Activated CD4-positive, alpha-beta T cell treated with anti-CD3 and anti-CD28 coated beads for 24 hours (primary cell): ENCODE measurements around the gene CMTM1.
A peak's percentile ranks its signal among the peaks of the same experiment; 100 is the strongest.
"Not testable (repeated sequence)": the region's sequence is repeated elsewhere in the genome, so short reads cannot be mapped to it uniquely, and the experiment has no call there.

ENCODE experiments used
- DNase-seq, 2 donors: peaks; one replicate each; pipeline ENCODE4 v3.0.0-alpha.2; 2020; ENCODE audit warnings: low read depth in 2 of 2

The CMTM1 gene

DNA sequence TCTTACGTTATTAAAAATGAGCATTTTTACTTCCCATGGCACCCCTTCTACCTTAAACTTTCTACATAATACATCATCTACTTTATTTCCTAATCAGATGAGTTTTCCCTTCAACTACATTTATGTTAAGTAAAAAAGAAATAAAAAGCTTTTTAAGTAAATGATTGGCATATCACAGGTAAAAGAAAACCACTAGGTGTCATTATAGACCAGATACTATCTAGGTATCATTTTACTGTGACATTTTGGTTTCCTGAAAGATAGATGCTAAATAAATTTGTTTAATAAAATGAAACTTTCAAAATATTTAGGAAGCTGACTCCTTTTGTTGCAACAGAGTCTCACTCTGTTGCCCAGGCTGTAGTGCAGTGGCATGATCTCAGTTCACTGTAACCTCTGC is 3.8 kb upstream of the CMTM1 start:
- no peak for DNase-seq

DNA sequence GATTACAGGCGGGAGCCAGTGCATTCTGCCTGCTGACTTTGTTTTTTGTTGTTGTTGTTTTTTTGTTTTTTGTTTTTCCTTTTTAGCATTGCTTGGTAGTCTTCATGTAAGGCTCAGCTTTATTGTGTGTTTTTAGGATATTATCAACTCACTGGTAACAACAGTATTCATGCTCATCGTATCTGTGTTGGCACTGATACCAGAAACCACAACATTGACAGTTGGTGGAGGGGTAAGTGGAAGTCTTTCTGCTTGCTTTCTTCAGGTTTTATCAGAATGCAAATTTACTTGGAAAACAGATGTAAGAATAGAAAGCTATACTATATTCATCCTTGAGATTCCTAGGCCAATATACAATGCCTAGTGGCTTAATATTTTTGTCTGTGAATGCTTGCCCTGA is 3.3 kb upstream of the CMTM1 start:
- DNase-seq: no peak

DNA sequence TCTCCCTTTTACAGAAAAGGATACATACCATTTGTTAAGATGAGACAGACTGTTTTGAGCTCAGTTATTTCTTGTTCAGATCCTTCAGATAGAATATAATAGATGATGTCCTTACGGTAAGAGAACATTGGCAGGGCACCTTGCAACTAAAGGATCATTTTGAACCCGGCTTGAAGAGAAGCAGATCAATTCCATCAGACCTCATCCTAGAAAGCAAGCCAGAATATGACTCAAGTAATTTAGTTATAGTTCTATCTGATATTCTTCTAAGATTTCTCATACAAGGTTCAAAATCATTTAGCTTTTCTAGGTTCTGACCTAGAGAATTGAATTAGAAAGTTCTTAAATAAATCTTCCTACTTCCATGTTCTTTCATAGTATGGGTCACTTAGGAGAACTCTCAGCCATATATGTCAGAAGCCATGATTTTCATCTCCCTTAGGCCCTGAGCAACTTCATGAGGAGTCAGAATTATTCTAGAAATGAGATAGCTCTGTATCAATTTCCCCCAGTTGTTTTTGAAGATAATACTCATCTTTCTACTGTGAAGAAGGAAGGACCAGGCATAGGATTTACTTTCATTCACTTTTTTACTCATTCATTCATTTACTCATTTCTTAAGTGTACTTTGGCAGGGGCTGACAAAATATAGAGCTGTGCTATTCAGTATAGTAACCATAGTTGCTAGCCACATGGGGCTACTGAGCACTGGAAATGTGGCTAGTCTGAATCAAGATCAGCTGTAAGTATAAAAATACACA is 2.5 kb upstream of the CMTM1 start:
- DNase-seq: no peak

DNA sequence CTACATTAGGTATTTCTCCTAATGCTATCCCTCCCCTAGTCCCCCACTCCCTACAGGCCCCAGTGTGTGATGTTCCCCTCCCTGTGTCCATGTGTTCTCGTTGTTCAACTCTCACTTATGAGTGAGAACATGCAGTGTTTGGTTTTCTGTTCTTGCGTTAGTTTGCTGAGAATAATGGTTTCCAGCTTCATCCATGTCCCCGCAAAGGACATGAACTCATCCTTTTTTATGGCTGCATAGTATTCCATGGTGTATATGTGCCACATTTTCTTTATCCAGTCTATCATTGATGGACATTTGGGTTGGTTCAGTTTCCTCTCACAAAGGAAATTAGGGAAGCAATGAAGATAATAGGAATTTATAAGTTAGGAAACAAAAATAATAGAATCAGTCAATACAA is 1.0 kb downstream of the CMTM1 start:
- not testable (repeated sequence) for DNase-seq

DNA sequence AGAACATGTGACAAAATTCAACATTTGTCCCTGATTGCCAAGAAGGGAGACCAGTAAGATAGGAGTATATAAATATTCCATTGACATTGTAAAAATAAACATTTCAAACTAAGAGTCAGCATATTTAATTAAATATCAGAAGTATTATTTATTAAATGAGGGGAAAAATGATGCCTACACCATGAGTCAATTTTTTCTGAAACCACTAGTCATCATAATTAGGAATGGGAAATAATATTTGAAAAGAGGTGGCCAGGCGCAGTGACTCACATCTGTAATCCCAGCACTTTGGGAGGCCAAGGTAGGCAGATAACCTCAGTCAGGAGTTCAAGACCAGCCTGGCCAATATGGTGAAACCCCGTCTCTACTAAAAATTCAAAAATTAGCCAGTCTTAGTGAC is 2.1 kb downstream of the CMTM1 start:
- DNase-seq: no peak

DNA sequence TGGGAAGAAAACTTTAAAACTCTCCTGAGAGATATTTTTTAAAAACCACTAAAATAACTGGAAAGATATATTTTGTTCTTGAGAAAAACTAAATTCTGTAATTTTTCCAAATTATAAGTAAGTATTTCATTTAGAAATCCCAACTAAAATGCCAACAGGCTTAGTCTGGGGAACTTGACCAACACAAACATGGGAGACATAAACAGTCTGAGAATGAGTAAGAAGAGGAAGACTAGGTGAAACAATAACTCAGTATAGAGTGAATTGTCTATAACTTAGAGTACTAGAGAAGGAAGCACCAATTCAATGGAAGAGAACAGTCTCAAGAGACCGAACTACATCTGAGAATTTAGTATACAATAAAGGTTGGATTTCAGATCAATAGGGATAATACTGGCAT is 2.9 kb downstream of the CMTM1 start:
- DNase-seq: no peak

DNA sequence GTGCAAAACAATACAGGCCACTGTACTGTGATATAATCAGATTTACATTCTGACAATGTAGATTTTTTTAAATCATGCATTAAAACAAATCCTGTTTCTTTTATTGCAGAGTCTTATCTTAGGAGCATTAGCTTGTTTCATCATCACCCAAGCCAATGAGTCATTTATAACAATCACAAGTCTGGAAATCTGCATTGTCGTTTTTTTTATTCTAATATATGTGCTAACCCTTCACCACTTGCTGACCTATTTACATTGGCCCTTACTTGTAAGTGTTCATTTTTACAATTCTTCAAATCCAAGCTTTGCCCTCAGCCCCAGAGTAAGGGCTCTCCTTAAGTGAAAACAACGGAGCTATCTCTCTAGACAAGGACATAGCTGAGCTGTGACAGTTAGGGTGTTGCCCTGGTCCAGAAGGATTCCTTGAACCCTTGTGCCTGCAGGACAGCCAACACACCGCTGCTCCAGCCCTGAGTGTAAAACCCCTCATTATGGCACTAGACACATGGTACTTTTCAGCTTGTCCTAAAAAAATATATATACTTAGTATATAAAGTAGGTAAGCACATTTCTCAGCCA is 3.7 kb downstream of the CMTM1 start:
- DNase-seq: no peak

DNA sequence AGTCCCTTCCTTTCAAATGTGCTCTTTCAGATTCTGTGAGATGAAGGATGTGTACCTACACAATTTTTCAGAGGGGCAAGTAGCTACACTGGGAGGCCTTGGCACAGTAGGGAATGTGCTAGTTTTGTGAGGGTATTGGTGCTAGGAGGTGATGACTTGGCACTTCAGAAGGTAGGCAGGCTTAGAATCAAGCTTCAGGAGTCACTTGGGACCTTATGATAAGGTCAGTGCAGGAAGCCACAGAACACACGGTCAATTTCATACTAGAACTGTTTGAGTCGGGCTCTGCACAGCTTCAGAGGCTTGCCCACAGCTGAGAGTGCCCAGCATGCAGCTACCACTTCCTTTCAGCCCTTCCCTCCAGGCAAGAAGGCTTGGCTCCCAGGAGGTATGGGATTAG is 6.1 kb downstream of the CMTM1 start:
- DNase-seq: no peak

DNA sequence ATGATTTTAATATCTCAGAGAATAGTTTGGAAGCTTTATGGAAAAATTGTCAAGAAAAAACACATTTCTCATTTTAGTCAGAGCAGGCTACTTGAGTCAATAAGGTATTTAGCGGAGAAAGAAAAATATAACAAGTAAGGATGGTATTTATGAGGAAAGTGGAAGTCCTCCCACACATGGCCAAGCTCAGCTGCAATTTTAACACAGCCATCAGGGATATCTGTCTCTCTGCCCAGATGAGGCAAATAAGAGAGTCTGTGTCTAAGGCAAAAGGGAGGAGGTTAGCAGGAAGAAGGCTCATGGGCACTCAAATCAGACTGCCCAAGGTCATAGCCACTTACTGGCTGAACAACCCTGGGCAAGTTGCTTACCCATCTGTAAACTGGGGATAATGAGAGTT is 7.8 kb downstream of the CMTM1 start:
- no peak for DNase-seq

DNA sequence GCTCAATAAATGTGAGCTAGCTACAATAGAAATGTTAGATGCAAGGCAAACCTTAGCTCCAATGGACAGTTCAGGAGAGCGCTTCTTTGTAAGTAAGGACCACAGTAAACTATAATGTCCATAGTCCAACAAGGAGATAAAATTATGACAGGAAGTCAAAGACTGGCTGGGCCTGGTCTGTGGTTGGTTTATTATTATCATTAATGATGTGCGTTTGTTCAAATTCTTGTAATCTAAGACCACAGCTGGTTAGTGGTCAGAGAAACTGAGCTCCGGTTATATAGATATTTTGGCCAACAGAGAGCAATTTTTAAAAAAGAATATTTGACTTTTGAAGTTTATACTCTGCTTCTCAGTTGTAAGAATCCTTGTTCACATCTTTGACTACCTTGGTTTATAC is 8.3 kb downstream of the CMTM1 start:
- no peak for DNase-seq

DNA sequence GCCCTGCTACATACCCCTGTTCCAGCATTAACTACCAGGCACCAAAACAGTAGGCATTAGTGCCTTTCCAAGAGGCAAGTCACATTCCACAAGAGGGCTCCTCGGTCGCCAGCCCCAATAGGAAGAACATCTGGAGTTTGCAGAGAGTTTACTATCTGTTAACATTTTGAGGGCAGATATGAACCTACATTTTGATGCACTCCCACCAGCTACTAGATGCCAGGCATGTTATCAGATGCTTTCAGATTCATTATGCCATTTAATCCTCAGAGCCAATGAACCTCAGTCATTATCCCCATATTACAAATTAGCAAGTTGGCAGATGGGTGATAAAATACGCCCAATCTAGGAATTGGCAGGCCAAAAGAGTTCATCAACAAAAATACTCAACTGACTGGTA is 8.8 kb downstream of the CMTM1 start:
- DNase-seq: no peak

DNA sequence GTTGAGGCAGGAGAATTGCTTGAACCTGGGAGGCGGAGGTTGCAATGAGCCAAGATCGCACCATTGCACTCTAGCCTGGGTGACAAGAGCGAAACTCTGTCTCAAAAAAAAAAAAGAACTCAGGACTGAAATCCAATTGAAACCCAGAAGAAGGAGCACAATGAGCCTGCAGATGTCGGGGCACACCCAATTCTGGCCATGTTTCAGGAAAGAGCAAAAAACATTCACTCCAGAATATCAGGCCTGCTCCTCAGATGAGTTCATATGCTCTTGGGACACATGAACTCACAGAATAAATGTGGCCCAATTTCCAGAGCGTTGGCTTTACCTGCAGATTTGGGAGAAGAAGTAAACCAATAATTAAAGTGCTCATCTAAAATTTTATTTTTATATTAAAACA is 10.1 kb downstream of the CMTM1 start:
- DNase-seq: no peak

DNA sequence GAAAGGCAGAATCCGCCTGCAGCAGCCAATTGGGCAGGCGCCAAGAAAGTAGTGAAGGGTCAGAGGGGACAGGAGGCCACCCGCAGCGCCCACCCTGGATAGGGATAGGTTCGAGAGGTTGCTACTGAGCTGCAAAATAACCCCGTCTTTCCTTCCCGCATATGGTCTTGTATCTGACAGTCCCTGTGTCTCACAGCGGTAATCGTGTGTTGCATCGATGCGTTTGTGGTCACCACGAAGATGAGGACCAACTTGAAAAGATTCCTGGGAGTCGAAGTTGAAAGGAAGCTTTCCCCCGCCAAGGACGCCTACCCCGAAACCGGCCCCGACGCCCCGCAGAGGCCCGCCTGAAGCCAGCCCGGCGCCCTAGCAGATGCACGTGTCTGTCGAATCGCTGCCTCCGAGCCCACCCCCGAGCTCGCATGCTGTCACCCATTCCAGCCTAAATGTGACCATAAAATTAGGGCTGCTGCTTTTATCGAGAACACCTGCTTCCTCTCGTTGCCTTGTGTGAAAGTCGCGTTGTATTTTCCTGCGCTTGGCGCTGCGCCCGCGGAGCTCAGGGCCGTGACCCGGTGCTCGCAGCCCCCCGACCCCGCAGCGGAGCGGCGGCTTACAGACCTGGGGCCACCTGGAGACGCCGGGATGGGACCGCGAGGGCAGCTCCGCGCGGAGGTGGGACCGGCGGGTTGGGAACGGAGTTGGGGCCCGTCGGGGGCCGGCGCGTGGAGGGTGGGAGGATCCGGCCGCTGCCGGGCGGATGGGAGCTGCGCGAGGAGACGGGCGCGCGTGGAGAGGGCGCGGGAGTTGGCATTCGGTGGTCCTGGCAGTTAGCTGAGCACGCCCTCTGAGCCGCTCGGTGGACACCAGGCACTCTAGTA is 12.7 kb downstream of the CMTM1 start, which contains the start of gene CMTM2:
CMTM2 (plus strand) TSS at position 813 of the 881 bp plus-strand sequence. CDS start 145 bp downstream, outside the sequence.
- DNase-seq: no peak

DNA sequence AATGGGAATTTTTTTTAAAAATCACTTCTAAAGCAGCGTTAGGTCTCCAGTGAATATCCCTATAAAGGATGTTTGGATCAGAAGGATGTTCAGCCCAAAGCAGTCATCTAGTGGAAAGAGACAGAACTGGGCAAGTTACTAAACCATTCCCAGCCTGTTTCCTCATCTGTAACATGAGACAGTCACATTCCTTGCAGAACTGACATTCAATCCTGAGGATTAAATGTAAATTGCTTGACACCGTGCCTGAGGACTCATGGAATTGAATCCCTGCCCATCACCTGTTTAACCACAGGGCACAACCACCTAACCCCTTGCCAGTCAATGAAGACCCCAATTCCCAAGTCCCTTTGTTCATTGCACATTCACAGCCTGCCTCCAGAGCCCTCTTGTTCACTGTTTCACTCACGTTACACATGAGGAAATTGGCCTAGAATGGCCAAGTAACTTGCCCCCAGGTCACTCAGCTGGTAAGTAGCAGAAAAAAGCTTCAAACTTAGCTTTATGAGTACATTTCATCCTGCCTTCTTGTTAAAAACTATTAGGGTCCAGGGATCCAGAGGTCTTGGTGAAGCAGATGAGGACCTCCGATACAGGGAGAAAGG is 14.5 kb downstream of the CMTM1 start:
- DNase-seq: no peak

DNA sequence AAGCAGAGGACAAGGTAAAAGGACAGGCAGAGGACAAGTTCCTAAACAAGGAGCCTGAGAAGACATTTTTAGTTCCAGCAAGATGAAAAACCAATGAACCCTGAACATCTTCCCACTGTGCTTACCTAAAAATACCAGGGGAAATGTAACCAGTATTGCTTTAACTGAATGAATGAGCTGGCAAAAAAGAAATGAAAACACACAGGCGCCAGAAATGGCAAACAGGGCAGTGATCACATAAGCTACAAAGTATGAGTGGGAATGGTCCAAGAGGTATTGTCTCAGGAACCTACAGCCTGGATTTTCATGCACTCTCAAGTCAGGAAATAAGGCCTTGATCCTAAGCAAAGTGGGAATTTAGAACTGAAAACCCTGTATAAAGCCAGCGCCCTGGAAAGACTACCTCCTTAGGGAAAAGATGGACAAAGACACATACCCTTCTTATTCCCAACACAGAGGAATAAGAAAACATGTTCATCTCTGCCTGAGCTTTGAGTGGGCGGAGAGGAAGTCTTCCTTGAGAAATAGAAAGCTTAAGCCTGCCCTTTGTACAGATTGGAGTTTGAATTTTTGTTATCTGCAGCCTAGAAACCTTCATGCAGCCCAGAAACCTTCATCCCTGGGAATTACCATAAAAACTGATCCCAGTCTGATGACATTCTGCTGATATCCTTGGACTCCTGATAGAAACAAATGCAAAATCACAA is 15.2 kb downstream of the CMTM1 start:
- DNase-seq: no peak

DNA sequence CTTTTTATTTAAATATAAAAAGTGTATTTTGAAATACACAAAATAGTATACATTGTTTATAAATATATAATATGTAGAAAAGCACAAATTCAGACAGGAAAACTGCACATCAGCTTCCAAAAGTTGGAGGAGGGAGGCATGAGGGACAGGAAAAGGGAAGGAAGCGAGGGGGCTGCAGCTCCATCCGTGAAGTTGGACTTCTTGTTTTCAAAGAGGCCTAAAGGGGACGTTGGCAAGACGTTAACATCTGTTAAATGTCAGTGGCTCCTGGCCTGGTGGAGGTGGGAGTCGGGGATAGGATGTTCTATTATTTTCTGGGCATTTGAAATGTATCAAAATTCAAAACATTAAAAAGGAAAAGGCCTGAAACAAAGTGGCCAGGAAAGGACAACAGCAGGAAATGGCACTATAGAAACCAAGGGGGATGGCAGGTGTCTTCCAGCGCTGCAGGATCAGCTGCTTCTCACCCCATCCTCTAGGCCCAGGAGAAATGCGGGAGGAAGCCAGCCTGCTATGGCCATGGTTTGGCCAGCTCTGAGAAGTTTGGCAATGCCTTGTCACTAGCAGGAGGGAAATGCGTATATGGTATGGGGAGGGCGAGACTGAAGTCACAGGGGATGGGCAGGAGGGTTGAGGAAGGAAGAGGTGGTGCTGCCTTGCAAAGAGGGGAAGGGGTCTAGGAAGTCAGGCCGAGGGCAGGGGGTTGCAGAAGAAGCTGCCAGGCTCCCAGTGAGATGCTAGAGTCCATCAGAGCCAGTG is 19.4 kb downstream of the CMTM1 start:
- DNase-seq: no peak

DNA sequence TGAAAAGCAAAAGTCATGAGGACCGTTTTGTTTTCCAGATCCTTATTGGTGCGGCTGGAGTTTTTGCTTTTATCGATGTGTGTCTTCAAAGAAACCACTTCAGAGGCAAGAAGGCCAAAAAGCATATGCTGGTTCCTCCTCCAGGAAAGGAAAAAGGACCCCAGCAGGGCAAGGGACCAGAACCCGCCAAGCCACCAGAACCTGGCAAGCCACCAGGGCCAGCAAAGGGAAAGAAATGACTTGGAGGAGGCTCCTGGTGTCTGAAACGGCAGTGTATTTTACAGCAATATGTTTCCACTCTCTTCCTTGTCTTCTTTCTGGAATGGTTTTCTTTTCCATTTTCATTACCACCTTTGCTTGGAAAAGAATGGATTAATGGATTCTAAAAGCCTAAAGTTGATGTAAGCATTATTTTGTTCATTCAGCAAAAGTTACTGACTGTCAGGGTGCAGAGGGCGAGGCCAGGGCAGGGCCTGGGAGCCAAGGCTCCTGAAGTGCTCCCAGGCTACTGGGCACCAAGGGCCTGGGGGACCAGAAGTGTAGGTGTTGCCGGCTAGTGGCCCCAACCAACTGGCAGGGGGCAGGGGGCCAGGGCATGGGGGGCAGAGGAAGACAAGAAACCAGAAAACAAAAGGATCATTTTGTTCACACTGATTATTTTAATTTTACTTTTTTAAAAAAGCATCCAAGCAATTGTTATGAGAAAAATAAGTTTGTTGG is 21.8 kb downstream of the CMTM1 start:
- DNase-seq: no peak

DNA sequence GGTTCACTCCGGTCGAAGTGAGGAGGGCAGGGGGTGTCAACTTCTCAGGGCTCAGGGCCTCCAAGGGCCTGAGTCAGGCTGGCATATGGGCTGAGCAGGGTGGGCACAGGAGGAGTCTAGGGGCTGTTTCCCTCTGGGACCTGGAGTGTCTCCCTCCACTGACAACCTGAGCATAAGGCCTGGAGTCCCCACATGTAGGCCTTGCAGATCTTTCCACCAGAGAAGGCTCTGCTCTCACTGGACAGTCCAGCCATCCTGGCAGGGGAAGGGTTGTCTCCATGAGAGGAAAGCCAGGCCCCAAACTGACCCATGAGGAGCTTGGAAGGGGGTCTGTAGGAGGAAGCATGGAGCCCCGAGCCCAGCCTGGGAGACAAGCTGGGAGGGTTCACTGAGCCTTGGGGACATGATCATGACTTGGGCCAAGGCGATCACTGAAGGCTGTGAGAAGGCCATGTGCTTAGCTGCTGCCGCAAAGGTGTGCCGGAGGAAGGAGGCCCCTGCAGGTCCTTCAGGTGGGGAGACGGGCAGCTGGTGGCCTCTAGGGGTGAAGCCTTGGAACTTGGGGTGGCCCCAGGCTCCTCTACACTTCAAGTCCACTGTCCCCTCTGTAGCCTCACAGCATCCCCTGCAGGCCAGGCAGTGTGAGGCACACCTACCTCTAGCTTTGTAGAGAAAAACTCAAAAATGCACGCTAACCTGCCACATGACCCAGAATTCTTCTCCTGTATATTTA is 22.9 kb downstream of the CMTM1 start:
- peak in 1 of 2 donors; percentile 46 for DNase-seq

DNA sequence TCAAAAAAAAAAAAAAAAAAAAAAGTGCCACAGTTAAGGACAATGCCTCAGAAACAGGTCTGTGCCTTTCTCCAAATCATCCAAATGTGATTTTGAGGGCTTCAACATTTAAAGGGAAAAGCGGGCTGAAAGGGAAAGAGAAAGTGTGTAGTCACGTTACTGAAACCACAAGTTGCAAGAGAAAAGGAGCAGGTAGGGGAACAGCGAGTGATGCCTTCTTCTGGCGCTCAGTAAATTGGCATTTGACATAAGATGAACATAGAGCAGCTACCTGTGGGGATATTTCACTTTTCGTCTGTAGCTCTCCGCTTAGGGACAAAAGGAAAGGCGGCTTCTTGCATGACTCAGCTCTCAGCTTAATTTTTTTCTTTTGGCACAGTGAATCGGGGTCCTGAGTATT is 24.1 kb downstream of the CMTM1 start:
- no peak for DNase-seq

DNA sequence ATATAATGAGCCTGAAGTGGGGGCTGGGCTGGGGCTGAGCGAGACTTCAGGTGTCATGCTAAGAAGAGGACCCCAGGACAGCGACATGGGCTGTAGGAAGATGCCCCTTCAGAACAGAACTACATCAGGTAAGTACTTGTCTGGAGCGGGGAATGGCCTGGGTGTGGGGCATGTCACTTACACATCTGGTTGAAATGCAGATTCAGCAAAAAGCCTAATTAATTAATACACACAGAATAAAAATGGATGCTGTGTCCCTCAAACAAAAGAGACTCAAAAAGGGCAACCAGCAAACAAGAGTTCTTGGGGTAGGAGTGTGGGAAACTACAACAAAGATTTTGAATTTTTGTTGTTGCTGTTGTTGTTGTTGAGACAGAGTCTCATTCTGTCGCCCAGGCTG is 24.8 kb downstream of the CMTM1 start:
- DNase-seq: no peak
